K562 (cell line): Measurements from ENCODE around the gene LMBR1L. TPM values are rescaled to one million over a fixed set of nuclear protein-coding genes. Genes with fewer than 3 reads are reported as not detected.

Experiments used
- ATAC-seq: fragments of 200-7000 bp; cut with Tn5 transposase; 3 replicates; pipeline ENCODE4 v1.9.1; 2020; ENCODE audit warnings: moderate library complexity
- BruUV-seq: library from RNA; stranded (reverse); fragments of 400-500 nt; replicated peaks from 2 replicates; lab custom pipeline; 2021; lab: Mats Ljungman, UMichigan
- CTCF ChIA-PET: fragments of 300-600 bp; formaldehyde crosslinking; extraction: SDS; loops from one replicate; lab custom pipeline; 2021; ENCODE audit warnings: low intra/inter-chr PET ratio; lab: Yijun Ruan, JAX
- POLR2A ChIA-PET: fragments of 300-600, 350-650 bp; sonication (Branson Sonifier 250); formaldehyde crosslinking; extraction: SDS; loops from one replicate; lab custom pipeline; 2021; ENCODE audit warnings: antibody characterized with exemption, inconsistent platforms; lab: Yijun Ruan, JAX
- DNase-seq, 4 experiments: peaks; one replicate each; pipeline versions ENCODE4 v3.0.0 to v3.0.0-alpha.2; 2011 to 2018; ENCODE audit warnings: low spot score in 3 of 4, mixed read lengths in 3 of 4; ENCODE audit errors: extremely low read depth in 1 of 4
- FAIRE-seq: peaks from 2 replicates; lab custom pipeline; 2011; peaks lifted over from hg19 to GRCh38; lab: Jason Lieb, UNC
- H2AFZ ChIP-seq: 2 replicates; pipeline ENCODE4 v1.6.0; 2011; ENCODE audit warnings: low read depth, low read length, control low read depth, inconsistent platforms
- H3K27ac ChIP-seq: fragments of 200-600 bp; 3 replicates; pipeline ENCODE4 v1.8.0; 2011; ENCODE audit warnings: low read depth, mild to moderate bottlenecking, control low read depth, inconsistent platforms, low read length, moderate library complexity, mixed read lengths; ENCODE audit errors: extremely low read depth
- H3K27me3 ChIP-seq, 2 experiments: fragments of 300-600 bp in 1 of 2; 2 replicates in 1 of 2; 3 replicates in 1 of 2; pipeline versions ENCODE4 v1.6.0 to v1.8.0; 2011; ENCODE audit warnings: inconsistent platforms in 2 of 2, low read length in 2 of 2, mild to moderate bottlenecking in 1 of 2, mixed read lengths in 1 of 2, moderate library complexity in 1 of 2; ENCODE audit not compliant: control insufficient read depth in 2 of 2, insufficient read depth in 2 of 2
- H3K36me3 ChIP-seq: fragments of 300-600 bp; 3 replicates; pipeline ENCODE4 v1.8.0; 2011; ENCODE audit warnings: mild to moderate bottlenecking, low read length, inconsistent platforms; ENCODE audit not compliant: control insufficient read depth, insufficient read depth
- H3K4me1 ChIP-seq, 2 experiments: fragments of 200-600 bp in 1 of 2; replicated peaks in 1 of 2; 2 replicates in 1 of 2; 3 replicates in 1 of 2; pipeline versions ENCODE4 v1.5.1 to v1.8.0; 2011; ENCODE audit warnings: inconsistent platforms in 2 of 2, low read length in 2 of 2, mild to moderate bottlenecking in 1 of 2, mixed read lengths in 1 of 2, moderate library complexity in 1 of 2; ENCODE audit not compliant: control insufficient read depth in 2 of 2, insufficient read depth in 2 of 2
- H3K4me2 ChIP-seq: 2 replicates; pipeline ENCODE4 v1.6.1; 2011; ENCODE audit warnings: low read length, control low read depth, inconsistent platforms, mixed read lengths; ENCODE audit not compliant: insufficient read depth
- H3K4me3 ChIP-seq: fragments of 200-600 bp; sonication (generic), shearing (Covaris generic); 2 replicates; pipeline ENCODE4 v1.5.1; 2016; ENCODE audit warnings: control low read depth, inconsistent platforms
- H3K79me2 ChIP-seq: fragments of 200-600 bp; 3 replicates; pipeline ENCODE4 v1.8.0; 2011; ENCODE audit warnings: low read length, inconsistent platforms; ENCODE audit not compliant: control insufficient read depth, insufficient read depth
- H3K9ac ChIP-seq, 2 experiments: 2 replicates each; pipeline versions ENCODE4 v1.6.0 to v1.6.1; 2011; ENCODE audit warnings: low read depth in 2 of 2, low read length in 2 of 2, control low read depth in 1 of 2, inconsistent platforms in 1 of 2, mild to moderate bottlenecking in 1 of 2, mixed read lengths in 1 of 2; ENCODE audit not compliant: insufficient read depth in 1 of 2
- H3K9me1 ChIP-seq: one replicate; pipeline ENCODE4 v1.6.0; 2011; ENCODE audit warnings: inconsistent platforms, mild to moderate bottlenecking, low read length, moderate library complexity; ENCODE audit not compliant: control insufficient read depth, insufficient read depth
- H3K9me3 ChIP-seq: replicated peaks from 2 replicates; pipeline ENCODE4 v1.5.1; 2011; ENCODE audit warnings: low read depth, low read length, inconsistent platforms; ENCODE audit not compliant: control insufficient read depth, insufficient read depth
- H4K20me1 ChIP-seq: replicated peaks from 2 replicates; pipeline ENCODE4 v1.6.1; 2011; ENCODE audit warnings: low read length, inconsistent platforms, mixed read lengths; ENCODE audit not compliant: control insufficient read depth, insufficient read depth
- LARP7 ChIP-seq: fragments of 450-650 bp; IDR thresholded peaks from 2 replicates; pipeline ENCODE4 v1.6.1; 2016
- MITF ChIP-seq: IDR thresholded peaks from 2 replicates; pipeline ENCODE4 v1.6.1; 2014; ENCODE audit warnings: antibody characterized with exemption
- NEUROD1 ChIP-seq: fragments of 150-350 bp; IDR thresholded peaks from 2 replicates; pipeline ENCODE4 v1.6.1; 2014; ENCODE audit warnings: borderline replicate concordance, low read length, low read depth; ENCODE audit not compliant: partially characterized antibody
- SIRT6 ChIP-seq: IDR thresholded peaks from one replicate; pipeline ENCODE4 v1.6.1; 2012; ENCODE audit warnings: low read depth, mild to moderate bottlenecking, control low read depth, inconsistent platforms, low read length, moderate library complexity
- TCF7L2 ChIP-seq: fragments of 150-350 bp; IDR thresholded peaks from 2 replicates; pipeline ENCODE4 v1.6.1; 2016; ENCODE audit warnings: low read depth, mild to moderate bottlenecking, low read length, moderate library complexity
- ZBTB33 ChIP-seq: sonication (generic); formaldehyde crosslinking; IDR thresholded peaks from 2 replicates; pipeline ENCODE4 v1.8.1; 2023; ENCODE audit warnings: mild to moderate bottlenecking, missing genetic modification reagents
- ZNF232 ChIP-seq: sonication (generic); formaldehyde crosslinking; IDR thresholded peaks from 2 replicates; pipeline ENCODE4 v1.8.0; 2022; ENCODE audit warnings: mild to moderate bottlenecking, missing genetic modification reagents
- ZNF277 ChIP-seq: fragments of 250-450 bp; sonication (Bioruptor Pico); IDR thresholded peaks from 2 replicates; pipeline ENCODE4 v1.8.0; 2022; ENCODE audit warnings: inconsistent platforms, mild to moderate bottlenecking, moderate library complexity, borderline replicate concordance
- ZNF280A ChIP-seq: fragments of 450-650 bp; IDR thresholded peaks from 2 replicates; pipeline ENCODE4 v1.6.1; 2018; ENCODE audit warnings: mild to moderate bottlenecking, low read depth; ENCODE audit not compliant: partially characterized antibody
- WGBS: fragments of 100-300 bp; shearing (Covaris generic); methylation state at CpG from one replicate; pipeline ENCODE4 v1.1.6; 2016; ENCODE audit warnings: low coverage, mixed read lengths; ENCODE audit not compliant: insufficient coverage; ENCODE audit errors: missing lambda C conversion rate; 5-methylcytosine and 5-hydroxymethylcytosine counted together
- in situ Hi-C: fragments of 300-500 bp; cut with MboI; formaldehyde crosslinking; loops from 4 replicates; pipeline ENCODE4 v1.15.0; 2018; ENCODE audit warnings: inconsistent platforms, mixed read lengths
- intact Hi-C: fragments of 100-400 bp; cut with micrococcal nuclease; formaldehyde crosslinking; loops from 2 replicates; pipeline ENCODE4 v1.14.2; 2022
- polyA plus RNA-seq, 8 experiments: library from polyadenylated mRNA; depleted of rRNA in 4 of 8; stranded (reverse) in 5 of 8; unstranded in 3 of 8; fragments of >200 nt; fragmentation: Nextera tagmentation in 2 of 8; fragmentation: Illumina TruSeq in 1 of 8; extraction: Ambion mirVana in 2 of 8; extraction: Trizol in 1 of 8; gene quantifications; 2 replicates each; pipeline versions ENCODE4 v1.2.1 to v1.2.3, GENCODE V29; 2011 to 2014; ENCODE audit warnings: inconsistent platforms in 1 of 8, missing spikeins in 1 of 8
- total RNA-seq, 7 experiments: library from RNA; depleted of rRNA in 6 of 7; stranded (reverse); fragments of >200 nt in 6 of 7; fragmentation: Illumina TruSeq in 2 of 7; extraction: Trizol in 2 of 7; gene quantifications; 2 replicates each; pipeline versions ENCODE4 v1.2.1 to v1.2.3, GENCODE V29; 2011 to 2021; ENCODE audit warnings: low replicate concordance in 1 of 7

Gene LMBR1L
- total and polyA plus RNA-seq, 9 of the 15 experiments (the other 6 are each of a cell fraction or from before 2014, with no cell fraction given) = 2.5 to 57.0 (median 31.1) TPM

GRCh38 chr12:49055092-49055491 lies 55.6 kb downstream of the LMBR1L start:
- no TSS peak for BruUV-seq
- WGBS = 78% methylated on average over 4 of the region's 4 CpGs

More at GRCh38 chr12:49055092-49055491, 55.6 kb downstream of the LMBR1L start:
- Histone ChIP-seq H4K20me1 (peaks cover 54% of the 10 kb centered on the region), H3K36me3 (peaks cover 69% of the 10 kb centered on the region), H3K79me2 (peaks cover 70% of the 10 kb centered on the region), H3K9me1 (peaks cover 4% of the 10 kb centered on the region), H3K4me1 (peaks cover 12 to 15% of the 10 kb centered on the region in 2 experiments; a peak in 4 of 5 replicates)
- intact Hi-C loops (no loop called here), in situ Hi-C loops (no loop called here)
- no peak for ATAC-seq
- TF ChIP-seq ZNF277 (CRISPR knock-in tag) = no peak
- no peak for TF ChIP-seq ZBTB33 (CRISPR knock-in tag)
- TF ChIP-seq TCF7L2 = no peak
- no peak for TF ChIP-seq ZNF232 (CRISPR knock-in tag)
- TF ChIP-seq LARP7 = no peak
- TF ChIP-seq ZNF280A = no peak
- TF ChIP-seq NEUROD1 = no peak
- TF ChIP-seq MITF = no peak
- TF ChIP-seq SIRT6 = no peak
- TF ChIP-seq, all 486 proteins: peak for 0
- H3K27me3 ChIP-seq = no peaks in the 10 kb centered on the region
- no peak overlapping the region for H3K4me2 ChIP-seq
- H3K27ac ChIP-seq = no peak overlapping the region; the same call in 2 of the 3 replicates
- ChIA-PET POLR2A (interaction anchor here (0.7 to 6.4 kb wide), 6 partner anchors 7 to 76 kb away, joined by 4 to 40 read pairs (median 8); partner anchors contain the start of gene TUBA1B), CTCF (no interaction called here)
- H3K9me3 ChIP-seq = no peaks in the 10 kb centered on the region
- DNase-seq = no peak
- 0 out of 4 replicates have a peak overlapping the region, but pooled peaks of 1 of the 2 experiments have one; percentile 38 for H3K9ac ChIP-seq
- H2AFZ ChIP-seq = no peak overlapping the region
- FAIRE-seq = no peak
- H3K4me3 ChIP-seq = no peak overlapping the region
